ENCODE data around the gene PEMT.

Gene PEMT

GRCh38 chr17:17569691-17570090 is 21.8 kb downstream of the PEMT start:
- no peak for DNase-seq

GRCh38 chr17:17568772-17569195 is 22.7 kb downstream of the PEMT start:
- DNase-seq = peak; percentile 68

- peak; percentile 90 for DNase-seq
These were observed 23.9 kb downstream of the PEMT start for GRCh38 chr17:17567631-17568030.

GRCh38 chr17:17566896-17567513 is 24.5 kb downstream of the PEMT start:
- DNase-seq = no peak

- peak; percentile 79 for DNase-seq
These were observed 25.8 kb downstream of the PEMT start for GRCh38 chr17:17565471-17566339.

- DNase-seq = no peak
These were observed 26.6 kb downstream of the PEMT start for GRCh38 chr17:17564896-17565295.

GRCh38 chr17:17564323-17564722 is 27.2 kb downstream of the PEMT start:
- no peak for DNase-seq

GRCh38 chr17:17563530-17563929 is 28.0 kb downstream of the PEMT start:
- DNase-seq = no peak

- DNase-seq = no peak
These were observed 29.4 kb downstream of the PEMT start for GRCh38 chr17:17562146-17562511.

- no peak for DNase-seq
These were observed 29.9 kb downstream of the PEMT start for GRCh38 chr17:17561408-17562145.

GRCh38 chr17:17560975-17561374 is 30.5 kb downstream of the PEMT start:
- no peak for DNase-seq

- no peak for DNase-seq
These were observed 31.3 kb downstream of the PEMT start for GRCh38 chr17:17560167-17560566.

- DNase-seq = no peak
These were observed 32.3 kb downstream of the PEMT start for GRCh38 chr17:17559164-17559563.

GRCh38 chr17:17558431-17558830 is 33.1 kb downstream of the PEMT start:
- no peak for DNase-seq

GRCh38 chr17:17557796-17558195 is 33.7 kb downstream of the PEMT start:
- no peak for DNase-seq

GRCh38 chr17:17556671-17557070 is 34.8 kb downstream of the PEMT start:
- DNase-seq = no peak

GRCh38 chr17:17555906-17556305 is 35.6 kb downstream of the PEMT start:
- DNase-seq = no peak

- no peak for DNase-seq
These were observed 36.4 kb downstream of the PEMT start for GRCh38 chr17:17555151-17555550.

- peak; percentile 13 for DNase-seq
These were observed 37.2 kb downstream of the PEMT start for GRCh38 chr17:17554266-17554665.

GRCh38 chr17:17553217-17554195 is 38.0 kb downstream of the PEMT start:
- peak; percentile 13 for DNase-seq

- DNase-seq = no peak
These were observed 38.9 kb downstream of the PEMT start for GRCh38 chr17:17552351-17553216.

All from femur (tissue), 1 donor.